OCI-LY7 (cell line): Measurements from ENCODE around the gene RXFP2. TPM values are rescaled to one million over a fixed set of nuclear protein-coding genes. Genes with fewer than 3 reads are reported as not detected.

Source experiments
- BruUV-seq: library from RNA; stranded (reverse); fragments of 400-500 nt; replicated peaks from 2 replicates; lab custom pipeline; 2021; lab: Mats Ljungman, UMichigan
- CTCF ChIA-PET: fragments of 300-600 bp; sonication (Branson Sonifier 250); formaldehyde crosslinking; loops from one replicate; lab custom pipeline; 2022; ENCODE audit warnings: antibody characterized with exemption; ENCODE audit not compliant: unreplicated experiment; lab: Charles Lee
- POLR2A ChIA-PET: fragments of 300-600 bp; sonication (Branson Sonifier 250); formaldehyde crosslinking; loops from one replicate; lab custom pipeline; 2022; ENCODE audit warnings: antibody characterized with exemption; lab: Charles Lee
- DNase-seq: peaks from one replicate; pipeline ENCODE4 v3.0.0-alpha.2; 2015; ENCODE audit warnings: low spot score
- H2AFZ ChIP-seq: fragments of 200-600 bp; sonication (generic), shearing (Covaris generic); 2 replicates; pipeline ENCODE4 v1.6.1; 2014; ENCODE audit warnings: mild to moderate bottlenecking, antibody characterized with exemption, low read length, moderate library complexity
- H3K27ac ChIP-seq: fragments of 200-600 bp; sonication (generic); 2 replicates; pipeline ENCODE4 v1.5.1; 2014; ENCODE audit warnings: mixed run types, low read depth, mild to moderate bottlenecking, moderate library complexity, low read length, inconsistent platforms; ENCODE audit not compliant: poor library complexity, severe bottlenecking
- H3K36me3 ChIP-seq: fragments of 200-600 bp; sonication (generic); 2 replicates; pipeline ENCODE4 v1.6.1; 2014; ENCODE audit warnings: mild to moderate bottlenecking, antibody characterized with exemption, low read length, moderate library complexity, mixed read lengths; ENCODE audit not compliant: insufficient read depth
- H3K4me1 ChIP-seq: fragments of 200-600 bp; sonication (generic); 2 replicates; pipeline ENCODE4 v1.5.1; 2014; ENCODE audit warnings: mild to moderate bottlenecking, low read length; ENCODE audit not compliant: insufficient read depth, poor library complexity, severe bottlenecking
- H3K4me2 ChIP-seq: fragments of 200-600 bp; sonication (generic); 2 replicates; pipeline ENCODE4 v1.6.1; 2014; ENCODE audit warnings: mild to moderate bottlenecking, low read length
- H3K4me3 ChIP-seq: fragments of 200-600 bp; sonication (generic); 2 replicates; pipeline ENCODE4 v1.5.1; 2014; ENCODE audit warnings: mild to moderate bottlenecking, low read depth, low read length; ENCODE audit not compliant: poor library complexity, severe bottlenecking
- H3K79me2 ChIP-seq: fragments of 200-600 bp; sonication (generic); 2 replicates; pipeline ENCODE4 v1.6.1; 2016; ENCODE audit warnings: low read depth, mild to moderate bottlenecking, low read length, moderate library complexity, mixed read lengths; ENCODE audit not compliant: insufficient read depth
- H3K9me2 ChIP-seq: fragments of 200-600 bp; sonication (generic); 2 replicates; pipeline ENCODE4 v1.6.1; 2016; ENCODE audit warnings: mild to moderate bottlenecking, low read length, mixed read lengths; ENCODE audit not compliant: insufficient read depth
- H3K9me3 ChIP-seq: fragments of 200-600 bp; sonication (generic); 2 replicates; pipeline ENCODE4 v1.6.1; 2014; ENCODE audit warnings: mild to moderate bottlenecking, mixed run types, low read length, mixed read lengths
- H4K20me1 ChIP-seq: fragments of 200-600 bp; sonication (generic); 2 replicates; pipeline ENCODE4 v1.6.1; 2014; ENCODE audit warnings: mild to moderate bottlenecking, antibody characterized with exemption, low read length, moderate library complexity, mixed read lengths; ENCODE audit not compliant: insufficient read depth
- CTCF ChIP-seq: fragments of 200-600 bp; sonication (generic); conservative IDR thresholded peaks from 2 replicates; pipeline ENCODE4 v1.5.1; 2014; ENCODE audit warnings: mild to moderate bottlenecking, antibody characterized with exemption, low read length, moderate library complexity, mixed read lengths
- EZH2phosphoT487 ChIP-seq: fragments of 200-600 bp; sonication (generic); IDR thresholded peaks from 2 replicates; pipeline ENCODE4 v1.6.1; 2018; ENCODE audit warnings: low read depth, borderline replicate concordance, mild to moderate bottlenecking, mixed run types, antibody characterized with exemption, low read length, moderate library complexity, mixed read lengths
- intact Hi-C: fragments of 100-400 bp; cut with micrococcal nuclease; formaldehyde crosslinking; loops from one replicate; pipeline ENCODE4 v1.10.0; 2022; ENCODE audit not compliant: unreplicated experiment
- total RNA-seq, 2 experiments: library from RNA; depleted of rRNA in 1 of 2; stranded (reverse); fragments of >200 nt in 1 of 2; shearing (Covaris generic) in 1 of 2; gene quantifications; 2 replicates each; pipeline ENCODE4 v1.2.3, GENCODE V29; 2014 to 2022

RXFP2 gene
- total RNA-seq, 2 experiments from 2014 or later: not detected

DNA sequence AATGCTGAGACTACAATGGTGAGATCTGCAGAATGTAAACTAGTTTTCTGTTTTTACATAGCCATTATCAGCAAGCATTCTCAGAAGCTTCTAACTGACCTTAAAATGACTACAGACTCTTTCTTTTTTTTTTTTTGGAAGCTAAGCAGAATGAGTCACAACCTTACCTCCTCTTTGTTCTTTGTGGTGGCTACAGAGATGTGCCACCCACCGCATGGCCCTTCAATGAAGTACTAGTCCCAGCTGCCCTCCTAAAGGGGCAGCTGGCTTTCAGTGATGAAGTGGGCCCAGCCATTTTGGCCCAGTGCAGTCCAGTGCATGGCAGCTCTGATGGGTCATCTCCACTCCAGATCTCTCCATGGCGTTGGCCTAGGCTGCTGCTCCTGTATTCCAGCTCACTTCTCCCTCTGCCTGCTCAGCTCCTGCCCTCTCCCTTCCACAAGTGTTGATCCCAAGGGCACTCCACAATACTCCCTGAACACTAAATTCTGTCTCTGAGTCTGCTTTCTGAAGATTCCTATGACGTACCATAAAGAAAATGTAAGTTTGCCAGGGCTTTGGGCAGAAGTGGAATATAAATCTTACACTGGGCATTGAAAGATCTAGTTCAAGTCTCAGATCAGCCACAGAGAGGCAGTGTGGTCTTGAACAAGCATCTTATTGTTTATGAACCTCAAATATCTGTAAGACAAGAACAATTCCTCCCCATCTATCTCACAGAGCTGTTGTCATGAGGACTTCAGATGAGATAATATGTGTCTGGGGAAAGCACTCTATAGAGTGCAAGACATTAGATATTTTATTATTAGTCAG is 85.6 kb downstream of the RXFP2 start:
- BruUV-seq: no TSS peak
- H3K9me3 ChIP-seq: no peaks in the 10 kb centered on the region
- H4K20me1 ChIP-seq: no peaks in the 10 kb centered on the region
- POLR2A ChIA-PET: no interaction called here
- no peak overlapping the region for H3K4me2 ChIP-seq
- no peaks in the 10 kb centered on the region for H3K36me3 ChIP-seq
- no peaks in the 10 kb centered on the region for H3K4me1 ChIP-seq
- no peak overlapping the region for H3K4me3 ChIP-seq
- peak; percentile 3 for DNase-seq
- H3K9me2 ChIP-seq: no peaks in the 10 kb centered on the region
- no peak overlapping the region for H2AFZ ChIP-seq
- H3K79me2 ChIP-seq: no peaks in the 10 kb centered on the region
- intact Hi-C loops: no loop called here
- CTCF ChIA-PET: no interaction called here
- no peak overlapping the region for H3K27ac ChIP-seq
- no peak for TF ChIP-seq CTCF
- TF ChIP-seq EZH2phosphoT487: no peak

DNA sequence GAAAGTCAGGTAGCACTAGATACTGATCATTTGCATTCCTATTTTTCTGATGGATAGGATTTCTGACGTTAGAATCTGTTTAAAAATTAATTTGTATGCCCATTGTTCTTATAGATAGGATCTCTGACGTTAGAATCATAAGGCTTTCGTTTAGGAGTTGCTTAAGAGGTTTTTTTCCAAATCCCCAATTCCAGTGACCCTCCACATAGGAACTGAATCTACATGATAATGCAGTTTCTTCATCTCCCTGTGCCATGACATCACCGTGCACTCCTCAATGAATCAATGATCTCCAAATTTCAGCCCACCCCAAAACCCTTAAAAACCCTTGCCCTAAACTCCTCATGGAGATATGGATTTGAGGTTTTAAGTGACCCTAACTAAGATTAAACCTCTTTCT is 87.2 kb downstream of the RXFP2 start:
- H3K27ac ChIP-seq: no peak overlapping the region
- no peak overlapping the region for H2AFZ ChIP-seq
- no peaks in the 10 kb centered on the region for H3K9me2 ChIP-seq
- H3K4me1 ChIP-seq: no peaks in the 10 kb centered on the region
- POLR2A ChIA-PET: interaction anchor here (0.7 kb wide), 2 partner anchors 15 to 412 kb away, joined by 3 to 5 read pairs; no protein-coding TSS in a partner anchor
- H3K4me2 ChIP-seq: no peak overlapping the region
- no peaks in the 10 kb centered on the region for H4K20me1 ChIP-seq
- no peak overlapping the region for H3K4me3 ChIP-seq
- no peaks in the 10 kb centered on the region for H3K79me2 ChIP-seq
- BruUV-seq: no TSS peak
- CTCF ChIA-PET: no interaction called here
- intact Hi-C loops: no loop called here
- no peak for DNase-seq
- H3K36me3 ChIP-seq: no peaks in the 10 kb centered on the region
- H3K9me3 ChIP-seq: no peaks in the 10 kb centered on the region
- TF ChIP-seq EZH2phosphoT487: no peak
- TF ChIP-seq CTCF: no peak

- DNase-seq: no peak
- Histone ChIP-seq H3K27ac (no peak overlapping the region), H3K79me2 (no peaks in the 10 kb centered on the region), H3K4me1 (no peaks in the 10 kb centered on the region), H3K4me2 (no peak overlapping the region), H3K9me2 (no peaks in the 10 kb centered on the region), H2AFZ (no peak overlapping the region), H3K4me3 (no peak overlapping the region), H3K9me3 (no peaks in the 10 kb centered on the region), H4K20me1 (no peaks in the 10 kb centered on the region), H3K36me3 (no peaks in the 10 kb centered on the region)
- CTCF ChIA-PET: no interaction called here
- no TSS peak for BruUV-seq
- POLR2A ChIA-PET: no interaction called here
- intact Hi-C loops: no loop called here
- TF ChIP-seq CTCF: no peak
These were observed 88.4 kb downstream of the RXFP2 start for GRCh38 chr13:31827707-31828106.
